Measurements from ENCODE around the gene KIAA1958. TPM values are rescaled to one million over a fixed set of nuclear protein-coding genes. Genes with fewer than 3 reads are reported as not detected.

Gene KIAA1958
- total and polyA plus RNA-seq, 2 donors (not counting 1 experiment from before 2014, with no cell fraction given): 2.4 to 15.3 TPM

GRCh38 chr9:112516769-112517168 lies 30.1 kb downstream of the KIAA1958 start:
- H3K79me2 ChIP-seq (ENCODE audit: control insufficient read depth, insufficient read depth, low read length): peaks cover 3% of the 10 kb centered on the region
- no peaks in the 10 kb centered on the region for H3K4me1 ChIP-seq (ENCODE audit: control insufficient read depth in 2 of 2, insufficient read depth in 2 of 2, low read length in 2 of 2)
- Mint-ChIP-seq H3K4me1 (peaks cover 4% of the 10 kb centered on the region), H3K9me3 (ENCODE audit: insufficient read depth) (no peaks in the 10 kb centered on the region), H3K4me3 (no peak overlapping the region), H3K27me3 (no peaks in the 10 kb centered on the region), H3K27ac (no peak overlapping the region)
- no peaks in the 10 kb centered on the region for H3K27me3 ChIP-seq (replicated peaks in 1 of 4; ENCODE audit: control extremely low read depth in 1 of 4, control insufficient read depth in 3 of 4, insufficient read depth in 4 of 4, low read length in 3 of 4)
- H3K9me3 ChIP-seq (ENCODE audit: control extremely low read depth in 1 of 3, control insufficient read depth in 2 of 3, insufficient read depth in 1 of 3, low read length in 2 of 3): no peaks in the 10 kb centered on the region
- whole genome bisulfite sequencing (ENCODE audit: insufficient coverage): 89% methylated on average over 1 of the region's 2 CpGs
- H2AFZ ChIP-seq (ENCODE audit: insufficient read depth, low read depth, low read length, poor library complexity, severe bottlenecking): no peak overlapping the region
- H4K20me1 ChIP-seq (ENCODE audit: control insufficient read depth, insufficient read depth, low read length, poor library complexity, severe bottlenecking): no peaks in the 10 kb centered on the region
- ChIA-PET POLR2A (no interaction called here), CTCF (no interaction called here)
- no peak overlapping the region for H3K27ac ChIP-seq (ENCODE audit: low read length in 2 of 2)
- no peak for TF ChIP-seq EZH2 (IDR thresholded peaks at IDR 0.05; ENCODE audit: borderline replicate concordance, insufficient read depth, low read depth, low read length, poor library complexity, severe bottlenecking)
- TF ChIP-seq, protein P1, sequence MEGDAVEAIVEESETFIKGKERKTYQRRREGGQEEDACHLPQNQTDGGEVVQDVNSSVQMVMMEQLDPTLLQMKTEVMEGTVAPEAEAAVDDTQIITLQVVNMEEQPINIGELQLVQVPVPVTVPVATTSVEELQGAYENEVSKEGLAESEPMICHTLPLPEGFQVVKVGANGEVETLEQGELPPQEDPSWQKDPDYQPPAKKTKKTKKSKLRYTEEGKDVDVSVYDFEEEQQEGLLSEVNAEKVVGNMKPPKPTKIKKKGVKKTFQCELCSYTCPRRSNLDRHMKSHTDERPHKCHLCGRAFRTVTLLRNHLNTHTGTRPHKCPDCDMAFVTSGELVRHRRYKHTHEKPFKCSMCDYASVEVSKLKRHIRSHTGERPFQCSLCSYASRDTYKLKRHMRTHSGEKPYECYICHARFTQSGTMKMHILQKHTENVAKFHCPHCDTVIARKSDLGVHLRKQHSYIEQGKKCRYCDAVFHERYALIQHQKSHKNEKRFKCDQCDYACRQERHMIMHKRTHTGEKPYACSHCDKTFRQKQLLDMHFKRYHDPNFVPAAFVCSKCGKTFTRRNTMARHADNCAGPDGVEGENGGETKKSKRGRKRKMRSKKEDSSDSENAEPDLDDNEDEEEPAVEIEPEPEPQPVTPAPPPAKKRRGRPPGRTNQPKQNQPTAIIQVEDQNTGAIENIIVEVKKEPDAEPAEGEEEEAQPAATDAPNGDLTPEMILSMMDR (IDR thresholded peaks at IDR 0.05): no peak
- intact Hi-C loops (cut with micrococcal nuclease): no loop called here
- H3K36me3 ChIP-seq (replicated peaks in 1 of 2; ENCODE audit: control extremely low read depth in 1 of 2, control insufficient read depth in 1 of 2, extremely low read depth in 1 of 2, insufficient read depth in 2 of 2, low read length in 1 of 2): no peaks in the 10 kb centered on the region
- no peak overlapping the region for H3K4me2 ChIP-seq (replicated peaks; ENCODE audit: low read depth, low read length, poor library complexity, severe bottlenecking)
- H3K4me3 ChIP-seq (ENCODE audit: control extremely low read depth in 1 of 5, extremely low read depth in 1 of 5, insufficient read depth in 1 of 5, low read depth in 2 of 5, low read length in 4 of 5): no peak overlapping the region
- no peak for DNase-seq
- ATAC-seq (ENCODE audit: low read depth): no peak
- no peak overlapping the region for H3K9ac ChIP-seq (ENCODE audit: low read length)

DNA sequence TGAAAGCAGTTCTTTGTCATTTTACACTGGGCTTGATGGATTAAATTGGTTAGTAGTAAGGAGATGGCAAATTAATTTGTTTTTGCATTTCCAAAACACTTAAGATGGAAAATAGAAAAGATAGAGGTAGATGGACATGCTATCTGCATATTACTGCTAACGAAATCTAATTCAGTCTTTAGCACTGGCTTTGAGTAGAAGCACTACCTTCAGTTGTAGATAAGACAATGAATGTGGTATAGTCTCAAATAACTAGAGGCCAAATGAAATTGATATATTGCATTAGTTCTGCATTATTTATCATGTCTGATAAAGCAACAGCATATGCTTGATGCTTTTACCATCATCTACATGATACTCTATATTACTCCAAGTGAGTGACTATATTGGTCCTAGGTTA lies 33.4 kb downstream of the KIAA1958 start:
- CTCF ChIA-PET: no interaction called here

More for the DNA sequence above, 33.4 kb downstream of the KIAA1958 start:
- no peaks in the 10 kb centered on the region for H3K9me3 Mint-ChIP-seq (ENCODE audit: insufficient read depth)
- TF ChIP-seq, protein P1 (IDR thresholded peaks at IDR 0.05): no peak
- TF ChIP-seq EZH2 (IDR thresholded peaks at IDR 0.05; ENCODE audit: borderline replicate concordance, insufficient read depth, low read depth, low read length, poor library complexity, severe bottlenecking): no peak
- Histone ChIP-seq H3K27ac (ENCODE audit: low read length in 2 of 2) (no peak overlapping the region), H3K4me2 (replicated peaks; ENCODE audit: low read depth, low read length, poor library complexity, severe bottlenecking) (no peak overlapping the region), H4K20me1 (ENCODE audit: control insufficient read depth, insufficient read depth, low read length, poor library complexity, severe bottlenecking) (no peaks in the 10 kb centered on the region), H3K9ac (ENCODE audit: low read length) (no peak overlapping the region), H3K4me3 (ENCODE audit: control extremely low read depth in 1 of 5, extremely low read depth in 1 of 5, insufficient read depth in 1 of 5, low read depth in 2 of 5, low read length in 4 of 5) (no peak overlapping the region), H3K9me3 (ENCODE audit: control extremely low read depth in 1 of 3, control insufficient read depth in 2 of 3, insufficient read depth in 1 of 3, low read length in 2 of 3) (no peaks in the 10 kb centered on the region), H3K27me3 (replicated peaks in 1 of 4; ENCODE audit: control extremely low read depth in 1 of 4, control insufficient read depth in 3 of 4, insufficient read depth in 4 of 4, low read length in 3 of 4) (no peaks in the 10 kb centered on the region), H3K79me2 (ENCODE audit: control insufficient read depth, insufficient read depth, low read length) (peaks cover 6% of the 10 kb centered on the region), H3K4me1 (ENCODE audit: control insufficient read depth in 2 of 2, insufficient read depth in 2 of 2, low read length in 2 of 2) (no peaks in the 10 kb centered on the region), H3K36me3 (replicated peaks in 1 of 2; ENCODE audit: control extremely low read depth in 1 of 2, control insufficient read depth in 1 of 2, extremely low read depth in 1 of 2, insufficient read depth in 2 of 2, low read length in 1 of 2) (no peaks in the 10 kb centered on the region), H2AFZ (ENCODE audit: insufficient read depth, low read depth, low read length, poor library complexity, severe bottlenecking) (no peak overlapping the region)
- H3K4me3 Mint-ChIP-seq: no peak overlapping the region
- peaks cover 4% of the 10 kb centered on the region for H3K4me1 Mint-ChIP-seq
- H3K27ac Mint-ChIP-seq: no peak overlapping the region
- DNase-seq (no peak), ATAC-seq (ENCODE audit: low read depth) (no peak)
- whole genome bisulfite sequencing (ENCODE audit: insufficient coverage): no CpG with 5 or more reads among the region's 1 CpG
- intact Hi-C loops (cut with micrococcal nuclease): no loop called here
- POLR2A ChIA-PET: no interaction called here
- H3K27me3 Mint-ChIP-seq: no peaks in the 10 kb centered on the region
